Activated CD4-positive, alpha-beta T cell treated with anti-CD3 and anti-CD28 coated beads for 1 hour (primary cell): ENCODE results near the gene ALDH1L1.
A peak's percentile ranks its signal among the peaks of the same experiment; 100 is the strongest.

ENCODE experiments used
- DNase-seq: peaks from one replicate; pipeline ENCODE4 v3.0.0-alpha.2; 2020

Gene ALDH1L1

GRCh38 chr3:126153695-126154360 is 26.6 kb downstream of the ALDH1L1 start:
- DNase-seq = peak; percentile 5

DNA sequence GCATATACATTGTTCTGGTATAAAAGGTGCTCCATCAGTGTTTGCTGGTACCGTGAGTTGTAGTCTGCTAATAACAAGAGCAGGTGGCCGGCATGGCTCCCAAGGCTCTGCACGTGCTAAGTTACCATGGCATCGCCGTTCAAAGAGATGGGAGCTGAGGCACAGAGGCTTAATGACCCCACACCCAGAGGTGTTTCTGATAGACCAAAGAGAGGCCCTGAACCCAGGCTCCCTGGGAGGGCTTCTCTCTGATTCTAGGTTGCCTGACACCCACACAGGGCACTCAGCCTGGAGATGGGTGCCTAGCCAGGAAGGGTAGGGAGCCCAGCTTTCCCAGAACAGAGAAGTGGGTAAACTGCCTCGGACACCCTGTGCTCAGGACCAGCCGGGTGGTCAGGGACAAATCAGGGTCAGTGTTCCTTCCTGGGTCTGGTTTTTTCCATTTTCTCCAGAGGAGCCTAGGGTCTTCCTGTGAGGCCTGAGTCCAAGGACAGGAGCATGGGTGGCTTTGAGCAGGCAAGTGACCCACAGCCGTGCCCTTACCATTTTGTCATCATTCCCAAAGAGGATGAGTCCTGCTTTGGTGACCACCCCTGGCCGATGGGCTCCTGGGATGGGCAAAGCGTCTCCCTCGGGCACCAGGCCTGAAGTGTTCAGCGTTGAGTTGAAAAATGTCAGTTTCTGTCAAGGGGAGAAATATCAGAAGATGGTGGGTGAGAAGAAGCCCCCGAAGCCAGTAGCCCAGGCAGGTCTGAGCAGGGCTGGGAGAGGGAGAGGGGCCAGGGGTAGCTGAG is 27.3 kb downstream of the ALDH1L1 start:
- DNase-seq = peak; percentile 2

DNA sequence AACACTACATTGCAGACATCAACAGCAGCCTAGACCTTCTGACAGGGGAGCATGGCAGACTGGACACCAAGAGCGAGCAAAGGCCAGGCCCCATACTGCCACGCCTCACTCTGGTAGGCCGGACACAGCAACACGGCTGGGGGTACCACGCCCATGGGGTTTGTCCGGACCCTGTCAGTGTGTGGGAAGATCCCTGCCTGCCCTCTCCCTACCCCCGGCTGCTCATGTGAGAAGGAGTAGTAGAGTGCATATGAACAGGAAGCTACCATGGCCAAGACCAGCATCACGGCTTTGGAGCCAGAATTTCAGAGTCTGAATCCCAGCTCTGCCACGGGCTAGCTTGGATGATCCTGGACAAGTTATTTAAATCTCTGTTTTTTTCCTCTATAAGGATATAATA is 27.9 kb downstream of the ALDH1L1 start:
- DNase-seq = peak; percentile 2

GRCh38 chr3:126151562-126152302 is 28.7 kb downstream of the ALDH1L1 start:
- DNase-seq = peak; percentile 2

GRCh38 chr3:126149960-126150515 is 30.3 kb downstream of the ALDH1L1 start:
- peak; percentile 2 for DNase-seq

DNA sequence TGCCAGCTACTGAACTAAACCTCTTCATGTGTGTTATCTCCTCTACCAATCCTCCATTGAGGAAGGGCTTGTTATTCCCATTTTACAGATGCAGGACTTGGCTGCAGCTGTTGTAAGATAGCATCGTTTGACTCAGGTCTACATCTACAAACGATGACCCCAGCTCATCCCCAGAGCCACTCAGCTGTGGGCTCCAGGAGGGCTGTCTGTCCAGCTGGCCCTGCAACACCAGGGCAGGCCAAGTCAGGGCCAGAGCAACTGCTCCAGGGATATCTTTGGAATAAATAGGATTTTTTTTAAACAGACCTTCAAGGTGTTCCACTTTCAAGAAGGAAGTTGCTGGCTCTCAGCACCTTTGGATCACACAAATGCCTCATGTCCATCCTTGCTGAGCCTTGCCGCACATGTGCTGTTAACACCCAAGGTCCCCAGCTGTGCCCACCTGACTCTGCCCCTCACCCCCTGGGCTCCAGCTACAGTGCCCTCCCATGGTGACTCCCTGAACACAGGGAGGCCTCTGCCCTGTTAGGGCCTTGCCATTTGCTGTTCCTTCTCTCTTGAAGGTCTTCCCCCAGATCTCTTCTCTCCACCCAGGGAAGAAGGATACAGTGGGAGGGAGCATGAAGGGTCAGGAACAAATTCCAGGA is 31.0 kb downstream of the ALDH1L1 start:
- DNase-seq = peak; percentile 1

GRCh38 chr3:126147932-126148683 is 32.3 kb downstream of the ALDH1L1 start:
- peak; percentile 6 for DNase-seq

- no peak for DNase-seq
Observed at GRCh38 chr3:126147147-126147931, 33.0 kb downstream of the ALDH1L1 start.

DNA sequence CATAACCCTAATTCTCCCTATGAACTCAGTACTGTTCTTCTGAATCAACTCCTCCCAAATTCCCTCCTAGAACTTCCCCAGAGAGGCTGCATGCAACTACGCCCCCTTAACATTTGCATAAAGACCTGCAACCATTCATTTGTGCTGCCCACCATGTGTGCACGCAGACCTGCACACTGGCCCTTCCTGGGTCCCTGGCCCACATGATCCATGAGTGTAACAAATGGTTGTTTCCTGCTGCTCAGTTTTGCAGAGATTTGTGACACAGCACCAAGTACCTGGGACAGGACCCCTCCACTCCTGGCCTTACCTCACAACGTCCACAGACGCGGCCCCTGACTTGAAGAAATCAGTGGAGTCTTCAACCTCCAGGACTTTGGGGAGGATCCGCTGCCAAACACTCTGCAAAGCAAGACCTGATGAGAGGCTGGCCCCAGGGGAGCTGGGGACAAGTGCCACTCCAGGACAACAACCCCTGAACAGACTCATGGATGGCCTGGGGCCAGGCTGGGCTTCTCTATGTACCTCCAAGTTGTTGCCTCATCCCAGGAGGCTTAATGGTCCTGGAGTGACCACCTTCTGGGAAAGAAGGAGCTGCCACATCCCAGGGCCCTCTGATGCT is 33.8 kb downstream of the ALDH1L1 start:
- DNase-seq = no peak

GRCh38 chr3:126146034-126146433 is 34.4 kb downstream of the ALDH1L1 start:
- peak; percentile 5 for DNase-seq

- DNase-seq = no peak
Observed at GRCh38 chr3:126142652-126143051, 37.7 kb downstream of the ALDH1L1 start.

GRCh38 chr3:126137490-126138130 is 42.8 kb downstream of the ALDH1L1 start:
- peak; percentile 3 for DNase-seq

DNA sequence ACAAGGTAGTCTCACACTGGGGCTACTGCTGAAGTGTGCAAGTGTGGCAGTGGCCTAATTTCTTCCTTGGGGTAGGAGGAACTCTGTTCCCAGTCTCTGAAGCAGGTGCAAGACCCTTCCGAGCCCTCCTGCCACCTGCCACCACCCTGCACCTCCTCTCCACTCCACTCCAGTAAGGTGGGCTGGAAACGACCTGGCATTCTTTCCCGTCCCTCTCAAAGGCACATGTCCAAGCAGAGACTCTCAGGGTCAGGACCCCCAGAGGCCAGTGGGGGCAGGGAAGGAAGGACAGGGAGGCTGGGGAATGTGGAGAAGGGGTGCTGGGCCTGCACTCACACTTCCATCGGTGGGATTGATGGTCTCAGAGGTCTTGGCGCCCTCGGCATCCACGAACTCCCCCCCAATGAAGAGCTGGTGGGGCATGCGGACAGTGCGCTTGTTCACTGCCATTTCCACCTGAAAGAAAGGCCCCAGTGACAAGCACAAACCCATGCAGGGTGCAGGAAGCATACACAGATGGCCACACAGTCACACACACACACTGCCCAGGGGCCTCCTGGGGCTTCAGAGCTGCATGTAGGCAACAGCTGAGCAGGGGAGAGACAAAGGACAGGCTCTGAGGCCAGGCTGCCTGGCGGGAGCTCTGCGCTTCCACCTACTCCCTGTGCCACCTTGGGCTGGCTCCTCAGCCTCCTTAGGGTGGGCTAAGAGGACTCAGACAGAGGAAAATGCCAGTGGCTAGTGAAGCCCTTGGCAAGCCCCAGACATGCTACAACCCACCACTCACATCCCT is 43.8 kb downstream of the ALDH1L1 start:
- peak; percentile 1 for DNase-seq

DNA sequence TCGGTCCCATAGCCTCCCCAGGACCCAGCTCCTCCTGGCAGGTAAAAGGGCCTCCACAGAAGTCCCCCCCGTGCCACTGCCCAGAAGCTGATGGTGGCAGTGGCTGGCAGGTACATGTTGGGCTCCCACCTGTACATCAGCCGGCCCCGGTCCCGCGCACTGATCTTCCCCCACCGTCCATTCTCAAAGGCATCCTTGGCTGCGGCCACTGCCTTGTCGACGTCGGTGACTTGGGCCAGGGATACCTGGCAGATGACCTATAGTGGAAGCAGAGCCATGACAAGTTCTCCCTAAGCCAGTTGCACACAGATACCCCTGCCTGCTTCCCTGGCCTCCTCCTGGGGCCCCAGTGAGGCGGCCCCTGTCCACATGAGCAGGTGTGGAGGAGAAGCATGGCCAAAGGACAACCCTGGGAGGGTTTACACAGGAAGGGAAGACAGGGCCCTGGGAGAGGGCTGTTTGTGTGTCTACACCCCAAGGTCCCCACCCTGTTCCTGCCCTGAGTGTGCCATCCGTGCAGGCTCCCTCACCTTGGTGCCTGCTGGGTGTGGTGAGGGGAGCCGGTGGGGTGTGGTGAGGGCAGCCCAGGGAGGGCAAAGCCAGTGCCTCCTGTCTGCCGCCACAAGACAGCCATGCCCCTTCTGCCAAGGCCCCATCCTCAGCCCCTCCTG is 44.8 kb downstream of the ALDH1L1 start:
- DNase-seq = no peak

GRCh38 chr3:126135071-126135405 is 45.3 kb downstream of the ALDH1L1 start:
- no peak for DNase-seq

- DNase-seq = peak; percentile 16
Observed at GRCh38 chr3:126134219-126134975, 46.0 kb downstream of the ALDH1L1 start.

DNA sequence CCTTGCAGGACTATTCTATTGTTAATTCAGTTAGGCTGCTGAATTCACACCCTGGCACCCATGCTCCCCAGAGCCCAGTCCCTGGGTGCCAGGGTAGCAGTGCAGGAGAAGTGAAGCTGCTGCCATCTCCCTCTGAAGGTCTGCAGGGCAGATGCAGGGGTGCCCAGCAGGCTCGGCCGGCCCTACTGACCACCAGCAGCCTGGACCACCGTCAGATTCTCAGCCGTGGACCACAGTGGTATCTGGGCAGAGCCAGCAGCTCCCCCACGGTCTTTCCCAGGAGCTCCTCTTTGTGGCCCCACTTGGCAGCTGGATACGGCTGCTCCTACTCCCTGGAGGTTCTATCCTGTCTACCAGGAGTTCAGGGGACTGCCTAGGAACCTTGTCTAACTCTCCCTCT is 46.8 kb downstream of the ALDH1L1 start:
- no peak for DNase-seq
